ENCODE measurements around the gene MRPL4. TPM values are rescaled to one million over a fixed set of nuclear protein-coding genes. Genes with fewer than 3 reads are reported as not detected.

The MRPL4 gene
- total RNA-seq, 1 donor from 2014 or later: 29.5 TPM

Other genes with a start within 250 kb of the MRPL4 start
- not detected in 2 replicates for gene COL5A3, start 241.7 kb upstream of the MRPL4 start, total RNA-seq
- not detected in 2 replicates for gene RDH8, start 238.7 kb upstream of the MRPL4 start, total RNA-seq
- 22.1 and 24.1 TPM in 2 replicates for gene SHFL, start 165.9 kb upstream of the MRPL4 start, total RNA-seq
- under 0.01 and 0.35 TPM in 2 replicates for gene ANGPTL6, start 149.5 kb upstream of the MRPL4 start, total RNA-seq
- gene PPAN, start 145.9 kb upstream of the MRPL4 start, total RNA-seq: 41.0 and 46.2 TPM in 2 replicates
- 10.2 TPM in 1 of 2 replicates, not detected in the other for gene P2RY11, start 140.5 kb upstream of the MRPL4 start, total RNA-seq
- gene EIF3G, start 132.3 kb upstream of the MRPL4 start, total RNA-seq: 309 and 416 TPM in 2 replicates
- 37.4 and 38.0 TPM in 2 replicates for gene DNMT1, start 57.3 kb upstream of the MRPL4 start, total RNA-seq
- gene S1PR2, start 20.9 kb upstream of the MRPL4 start, total RNA-seq: 3.0 and 3.3 TPM in 2 replicates
- gene ICAM1, start 18.9 kb downstream of the MRPL4 start, total RNA-seq: 38.4 and 130 TPM in 2 replicates
- gene ICAM4, start 34.7 kb downstream of the MRPL4 start, total RNA-seq: 0.35 and 0.69 TPM in 2 replicates
- 0.40 and 1.6 TPM in 2 replicates for gene ICAM5, start 37.7 kb downstream of the MRPL4 start, total RNA-seq
- 0.17 and 0.70 TPM in 2 replicates for gene ZGLP1, start 57.6 kb downstream of the MRPL4 start, total RNA-seq
- gene FDX2, start 63.8 kb downstream of the MRPL4 start, total RNA-seq: 22.2 and 47.1 TPM in 2 replicates
- 8.0 and 33.1 TPM in 2 replicates for gene RAVER1, start 81.3 kb downstream of the MRPL4 start, total RNA-seq
- 2.8 and 7.6 TPM in 2 replicates for gene ICAM3, start 87.4 kb downstream of the MRPL4 start, total RNA-seq
- gene TYK2, start 128.4 kb downstream of the MRPL4 start, total RNA-seq: 66.7 and 74.2 TPM in 2 replicates
- 187 and 245 TPM in 2 replicates for gene CDC37, start 151.3 kb downstream of the MRPL4 start, total RNA-seq
- 1.0 and 8.7 TPM in 2 replicates for gene PDE4A, start 168.3 kb downstream of the MRPL4 start, total RNA-seq